Amniotic stem cell (primary cell): ENCODE data around the gene CMTM3.
A peak's percentile ranks its signal among the peaks of the same experiment; 100 is the strongest.
"Not testable (repeated sequence)": the region's sequence is repeated elsewhere in the genome, so short reads cannot be mapped to it uniquely, and the experiment has no call there.

Source experiments
- DNase-seq: peaks from one replicate; lab custom pipeline; 2025; lab: John Stamatoyannopoulos, UW

The CMTM3 gene

DNA sequence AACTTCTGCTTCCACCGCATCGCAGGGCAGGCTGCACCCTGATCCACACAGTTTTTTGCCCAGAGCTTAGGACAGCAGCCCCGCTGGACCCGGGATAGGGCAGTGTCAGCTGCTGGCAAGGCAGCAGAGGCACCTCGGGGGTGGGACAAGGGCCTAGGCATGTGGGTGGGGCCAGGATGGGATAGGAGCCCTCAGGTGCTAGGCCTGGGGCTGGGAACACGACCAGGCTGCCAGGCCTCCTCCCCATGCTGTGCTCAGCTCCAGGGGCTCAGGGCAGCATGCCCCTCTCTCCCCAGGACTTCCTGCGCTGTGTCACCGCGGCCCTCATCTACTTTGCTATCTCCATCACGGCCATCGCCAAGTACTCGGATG, 4.6 kb downstream of the CMTM3 start:
- no peak for DNase-seq

DNA sequence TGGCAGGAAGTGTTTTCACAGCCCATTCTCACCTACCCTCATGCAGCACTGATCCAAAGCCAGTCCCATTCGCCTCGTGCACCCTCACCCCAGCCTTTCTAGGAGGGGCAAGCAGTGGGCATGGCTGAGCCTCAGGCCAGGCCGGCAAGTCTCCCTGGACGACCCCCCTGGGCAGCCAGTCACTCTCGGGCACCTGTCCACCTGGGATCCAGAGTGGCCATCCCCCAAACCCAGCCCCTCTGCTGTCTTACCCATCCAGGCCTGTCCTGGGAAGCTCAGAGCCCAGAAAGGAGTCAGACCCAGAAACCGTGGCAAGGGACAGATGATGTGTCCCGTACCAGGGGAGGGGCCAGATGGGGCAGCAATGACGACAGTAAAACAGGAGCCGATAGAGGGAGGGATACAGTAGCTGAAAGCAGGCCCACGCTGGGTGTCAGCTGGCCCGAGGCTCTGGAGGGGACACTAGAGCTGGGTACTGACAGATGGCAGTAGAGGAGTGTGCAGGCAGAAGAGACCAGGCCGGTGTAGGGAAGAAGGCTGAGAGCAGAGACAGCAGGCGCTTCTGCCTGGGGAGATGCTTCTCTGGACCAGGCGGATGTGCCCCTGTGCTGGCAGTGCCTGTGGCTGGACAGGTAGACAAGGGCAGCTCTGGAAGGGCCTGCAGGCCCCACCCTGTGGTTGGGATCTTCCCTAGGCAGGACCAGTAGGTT, 5.8 kb downstream of the CMTM3 start:
- DNase-seq, result no peak

DNA sequence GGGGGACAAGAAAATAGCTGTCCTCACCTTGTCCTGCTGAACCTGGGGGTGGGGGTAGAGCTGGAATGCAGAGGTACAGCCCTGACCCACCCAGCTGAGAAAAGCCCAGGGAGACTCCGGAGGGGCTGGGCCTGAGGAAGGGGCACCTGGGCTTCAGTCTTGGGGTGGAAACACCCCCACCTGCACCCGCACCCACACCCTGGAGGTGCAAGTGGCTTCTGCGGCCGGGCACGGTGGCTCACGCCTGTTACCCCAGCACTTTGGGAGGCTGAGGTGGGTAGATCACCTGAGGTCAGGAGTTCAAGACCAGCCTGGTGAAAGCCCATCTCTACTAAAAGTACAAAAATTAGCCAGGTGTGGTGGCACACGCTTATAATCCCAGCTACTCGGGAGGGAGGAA, 7.4 kb downstream of the CMTM3 start:
- DNase-seq, result not testable (repeated sequence)

DNA sequence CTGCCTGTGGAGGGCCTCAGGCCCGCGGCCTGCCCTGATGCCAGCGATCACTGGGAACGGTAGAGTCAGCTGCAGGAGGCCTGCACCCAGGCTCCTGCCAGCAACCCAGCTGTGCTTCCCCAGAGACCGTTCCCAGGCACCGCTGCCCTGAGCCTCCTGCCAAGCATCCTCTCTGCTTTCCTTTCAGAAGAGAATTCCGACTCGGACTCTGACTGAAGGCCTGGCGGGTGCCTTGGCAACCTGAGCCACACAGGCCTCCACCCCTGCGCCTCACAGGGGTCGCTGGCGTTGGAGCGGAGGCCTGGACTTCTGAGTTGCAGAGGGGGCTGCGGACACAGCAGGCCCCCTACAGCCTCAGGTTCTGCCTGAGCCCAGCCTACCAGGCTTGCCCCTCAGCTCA, 7.9 kb downstream of the CMTM3 start:
- no peak for DNase-seq

DNA sequence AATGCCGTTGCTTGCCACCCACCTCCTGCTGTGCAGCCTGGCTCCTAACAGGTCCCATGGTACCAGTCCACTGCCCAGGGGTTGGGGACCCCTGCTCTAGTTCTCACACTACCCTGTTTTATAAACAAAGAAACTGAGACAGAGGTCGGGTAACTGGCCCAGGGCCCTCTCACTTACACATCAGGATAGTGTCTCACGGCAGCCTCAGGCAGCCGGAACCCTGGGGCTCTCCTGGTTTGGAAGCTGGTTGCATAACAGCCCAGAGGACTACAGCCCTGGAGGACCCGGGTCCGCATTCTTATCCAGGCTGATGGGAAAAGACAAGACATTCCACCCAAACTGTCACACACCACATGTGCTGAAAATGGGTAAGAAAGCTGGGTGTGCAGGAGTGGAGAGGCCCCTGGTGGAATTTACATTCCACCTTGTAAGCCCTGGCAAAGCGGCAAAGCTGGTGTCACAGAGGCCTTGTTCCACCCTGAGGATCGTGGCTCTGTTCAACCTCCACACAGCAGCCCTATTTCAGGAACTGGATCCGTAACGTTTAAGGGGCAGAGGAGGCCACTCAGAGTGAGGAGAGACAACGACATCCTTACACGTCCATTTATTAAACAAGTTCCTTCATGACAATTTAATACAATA, 9.8 kb downstream of the CMTM3 start:
- no peak for DNase-seq

DNA sequence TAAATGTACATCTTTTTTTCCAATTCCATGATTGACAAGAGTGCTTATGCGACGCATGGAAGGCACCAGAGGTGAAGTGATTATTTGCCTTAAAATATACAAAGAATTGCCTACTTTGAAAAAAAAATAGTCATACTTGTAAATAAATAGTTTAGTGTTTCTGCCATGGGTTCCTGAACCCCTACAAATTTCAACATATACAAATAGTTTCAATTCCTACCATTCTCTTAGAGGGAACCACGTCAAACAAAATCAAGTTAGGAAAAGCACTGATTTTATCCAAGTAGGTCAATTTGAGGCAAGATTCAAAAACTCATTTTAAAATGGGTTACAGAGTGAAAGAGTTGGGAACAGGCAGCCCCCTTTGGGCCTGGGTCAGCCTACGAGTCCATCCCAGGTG, 11.7 kb downstream of the CMTM3 start:
- DNase-seq, result no peak

DNA sequence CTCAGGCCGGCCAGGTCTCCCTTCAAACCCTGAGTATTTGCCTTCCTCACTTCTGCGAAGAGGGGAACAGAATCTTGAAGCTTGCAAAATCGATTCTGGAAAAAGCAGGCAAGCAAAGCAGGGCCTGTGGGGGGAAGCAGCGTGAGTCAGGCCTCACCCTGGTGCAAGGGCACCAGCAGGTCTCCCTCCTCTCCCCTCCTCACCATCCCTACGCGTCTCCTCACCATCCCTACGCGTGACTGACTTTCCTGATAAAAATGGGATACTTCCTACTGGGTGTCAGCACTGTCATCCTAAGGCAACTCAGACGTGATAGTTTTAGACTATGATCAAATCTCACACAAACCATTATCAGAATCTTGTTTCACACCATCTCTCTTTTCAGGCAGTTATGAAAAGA, 12.1 kb downstream of the CMTM3 start:
- DNase-seq, result no peak

DNA sequence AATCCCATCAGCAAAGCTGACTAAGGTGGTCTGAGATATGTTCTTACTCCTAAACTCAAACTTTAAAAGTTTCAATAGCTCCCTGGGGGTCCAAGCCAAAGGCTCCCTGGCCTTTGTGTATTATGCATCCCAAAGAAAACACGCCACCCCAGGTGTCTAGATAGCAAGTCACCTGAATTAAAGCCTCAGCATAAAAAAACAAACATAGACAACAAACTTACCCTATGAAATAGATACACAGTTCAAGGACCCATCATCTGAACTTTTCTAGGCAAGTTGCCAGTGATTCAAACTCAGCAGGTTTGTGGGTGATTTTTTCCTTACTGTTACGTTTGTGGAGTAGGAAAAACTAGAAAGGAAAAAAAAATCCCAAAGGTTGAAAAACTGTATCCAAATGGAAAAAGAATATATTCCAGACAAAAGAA, 12.5 kb downstream of the CMTM3 start:
- DNase-seq, result no peak

DNA sequence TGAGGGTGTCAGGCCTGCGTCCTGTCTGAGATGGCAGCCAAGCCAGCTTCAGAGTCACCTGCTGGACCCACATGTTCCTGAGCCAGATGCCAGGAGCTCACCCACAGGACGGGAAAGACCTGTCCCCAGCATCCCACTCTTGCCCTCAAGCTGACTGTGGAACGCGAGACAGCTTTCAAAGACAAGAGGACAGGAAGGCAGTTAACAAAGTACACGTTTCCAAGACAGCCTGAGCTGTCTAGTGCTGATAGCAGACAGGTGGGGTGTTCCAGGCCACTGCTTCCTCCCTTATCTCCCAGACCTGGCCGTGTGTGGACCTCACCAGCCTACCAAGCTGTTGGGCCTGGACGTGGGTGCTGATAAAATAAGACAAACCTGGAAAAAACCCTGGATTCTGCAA, 13.2 kb downstream of the CMTM3 start:
- DNase-seq, result no peak

DNA sequence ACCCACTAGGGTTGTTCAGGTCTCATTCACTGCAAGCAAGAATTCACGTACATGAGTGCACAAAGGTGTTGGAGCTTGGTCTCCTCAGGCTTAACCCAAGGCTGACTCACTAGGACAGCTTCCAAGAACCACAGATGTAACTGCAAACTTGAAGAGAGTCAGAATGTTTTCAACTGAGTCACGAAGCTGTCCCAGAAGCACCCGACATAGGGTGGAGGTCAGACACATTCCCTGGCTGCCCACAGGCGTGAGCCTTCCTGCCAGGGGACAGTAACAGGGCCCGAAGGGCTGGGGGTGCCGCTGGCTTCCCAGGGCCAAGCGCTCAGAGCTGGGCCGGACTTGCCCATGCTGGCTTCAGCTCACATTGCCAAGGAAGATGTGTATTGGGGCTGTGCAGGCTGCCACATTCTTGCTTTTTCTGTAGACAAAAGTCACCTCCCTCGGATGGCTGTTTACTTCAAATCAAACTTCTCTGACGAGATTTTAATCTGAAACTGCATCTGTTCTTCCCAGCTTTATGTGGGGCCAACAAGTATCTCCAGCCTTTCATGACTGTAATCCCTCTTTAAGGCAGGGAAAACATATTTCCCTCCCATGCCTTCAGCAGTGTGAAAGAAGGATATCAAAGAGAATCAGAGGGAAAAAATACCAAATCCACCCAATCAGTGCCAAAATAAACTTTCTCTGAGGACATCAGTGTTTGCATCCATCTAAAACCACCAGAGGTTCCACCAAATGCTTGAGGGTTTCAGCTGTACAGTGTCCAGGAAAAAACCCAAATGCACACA, 14.3 kb downstream of the CMTM3 start:
- DNase-seq, result peak; percentile 80

DNA sequence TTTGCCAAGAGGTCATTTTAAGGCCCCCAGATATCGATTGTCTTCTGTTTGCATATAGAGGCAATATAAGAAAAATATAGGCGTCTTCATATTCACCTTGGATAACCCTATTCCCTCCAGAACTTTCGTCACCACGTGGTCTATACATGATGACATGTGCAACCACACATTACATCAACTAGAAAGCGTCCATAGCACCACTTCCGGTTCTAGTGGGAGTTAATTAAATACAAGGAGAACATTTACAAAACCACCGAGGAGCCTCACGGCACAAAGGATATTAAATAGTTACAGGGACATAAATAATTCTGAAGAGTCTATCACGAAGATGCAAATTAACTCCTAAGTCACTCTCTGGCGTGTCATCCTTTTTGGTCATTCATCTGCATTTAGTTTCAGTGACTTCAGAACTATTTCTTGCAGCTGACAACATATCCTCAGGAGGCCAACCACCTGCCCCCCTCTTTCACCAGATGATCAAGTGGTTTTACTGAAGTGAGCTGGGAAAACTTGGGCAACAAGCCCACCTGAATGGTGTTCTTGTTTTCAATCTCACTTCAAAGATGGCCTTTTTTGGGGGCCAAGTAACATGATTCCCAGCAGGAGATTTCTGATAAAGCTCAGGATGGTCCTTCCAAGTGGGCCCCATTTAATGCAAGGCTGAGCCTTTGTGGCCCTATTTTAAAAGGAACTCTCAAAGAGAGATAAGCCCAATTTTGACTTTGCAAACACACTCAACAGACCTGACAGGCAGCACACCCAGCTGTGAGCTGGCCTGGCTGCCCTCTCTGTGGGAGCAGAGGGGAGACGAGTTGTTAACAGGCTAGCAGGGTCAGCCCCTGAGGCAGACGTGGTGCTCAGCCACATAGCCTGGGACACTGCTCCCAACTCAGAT, 15.3 kb downstream of the CMTM3 start:
- DNase-seq, result no peak

DNA sequence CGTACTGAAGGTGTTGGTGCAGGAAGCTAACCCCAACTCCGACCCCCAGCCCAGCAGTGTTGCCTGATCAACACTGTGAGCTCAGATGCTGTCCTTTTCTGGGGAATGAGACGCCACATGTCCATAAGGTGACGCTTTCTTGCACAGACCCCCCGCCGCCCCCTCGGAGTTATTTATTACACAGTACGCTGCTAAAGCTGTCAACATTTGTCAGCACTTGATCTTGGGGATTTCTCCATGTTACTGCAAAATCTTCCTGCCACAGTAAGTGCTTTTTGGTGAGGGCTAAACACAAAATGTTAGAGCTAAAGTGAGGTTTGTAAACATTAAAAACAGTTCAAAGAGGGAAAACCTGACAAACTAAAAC, 15.9 kb downstream of the CMTM3 start:
- no peak for DNase-seq

DNA sequence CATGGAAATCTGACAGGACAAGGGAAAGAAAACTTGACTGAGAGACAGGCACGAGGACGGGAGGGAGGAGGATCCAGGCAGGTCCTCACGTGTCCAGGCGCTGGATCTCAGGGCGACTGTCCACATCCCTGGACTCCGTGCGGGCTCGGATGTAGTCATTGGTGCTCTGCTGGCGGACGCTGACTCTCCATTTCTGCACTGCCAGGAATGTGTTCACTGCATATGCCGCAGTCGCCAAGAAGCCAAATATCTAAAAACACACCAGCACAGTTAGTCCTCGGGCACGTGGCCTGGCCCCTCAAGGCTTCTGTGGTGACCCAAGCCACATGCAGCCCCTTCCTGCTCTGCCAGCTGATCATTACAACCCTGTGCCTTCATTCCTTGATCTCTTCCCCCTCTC, 17.5 kb downstream of the CMTM3 start:
- no peak for DNase-seq

DNA sequence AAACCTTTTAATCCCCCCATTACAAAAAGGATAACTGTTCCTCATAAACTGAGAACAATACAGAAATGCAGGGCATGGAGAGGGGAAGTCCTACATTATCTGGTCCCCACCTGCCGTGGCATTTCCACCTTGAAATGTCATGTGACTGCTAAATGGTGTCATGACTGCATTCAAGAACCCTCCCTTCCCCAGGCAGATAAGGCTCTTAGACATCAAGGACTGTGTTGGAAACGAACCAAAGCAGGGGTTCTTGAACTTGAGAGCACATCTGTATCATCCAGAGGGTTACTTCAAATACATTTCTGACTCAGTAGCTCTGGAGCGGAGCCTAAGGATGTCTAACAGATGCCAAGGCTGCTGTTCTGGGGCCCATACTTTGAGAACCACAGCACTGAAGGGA, 18.4 kb downstream of the CMTM3 start:
- no peak for DNase-seq

DNA sequence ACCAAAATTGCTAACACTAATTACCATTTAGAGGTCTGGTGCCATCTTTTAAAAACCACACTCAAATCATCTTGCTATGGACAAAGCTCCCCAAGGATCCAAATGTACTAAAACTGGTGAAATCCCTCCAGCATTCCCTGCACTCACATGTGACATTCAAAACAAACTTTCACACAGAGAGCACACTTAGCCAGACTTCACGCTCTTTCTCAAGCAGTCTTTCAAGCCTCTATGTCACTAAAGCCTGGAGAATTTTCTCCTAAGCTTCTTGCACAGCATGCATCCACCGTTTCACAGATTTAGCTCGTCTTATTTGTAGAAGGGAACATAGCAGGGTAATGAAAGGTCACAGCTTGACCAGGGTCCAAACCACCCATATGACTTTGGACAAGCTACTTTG, 19.3 kb downstream of the CMTM3 start:
- no peak for DNase-seq

DNA sequence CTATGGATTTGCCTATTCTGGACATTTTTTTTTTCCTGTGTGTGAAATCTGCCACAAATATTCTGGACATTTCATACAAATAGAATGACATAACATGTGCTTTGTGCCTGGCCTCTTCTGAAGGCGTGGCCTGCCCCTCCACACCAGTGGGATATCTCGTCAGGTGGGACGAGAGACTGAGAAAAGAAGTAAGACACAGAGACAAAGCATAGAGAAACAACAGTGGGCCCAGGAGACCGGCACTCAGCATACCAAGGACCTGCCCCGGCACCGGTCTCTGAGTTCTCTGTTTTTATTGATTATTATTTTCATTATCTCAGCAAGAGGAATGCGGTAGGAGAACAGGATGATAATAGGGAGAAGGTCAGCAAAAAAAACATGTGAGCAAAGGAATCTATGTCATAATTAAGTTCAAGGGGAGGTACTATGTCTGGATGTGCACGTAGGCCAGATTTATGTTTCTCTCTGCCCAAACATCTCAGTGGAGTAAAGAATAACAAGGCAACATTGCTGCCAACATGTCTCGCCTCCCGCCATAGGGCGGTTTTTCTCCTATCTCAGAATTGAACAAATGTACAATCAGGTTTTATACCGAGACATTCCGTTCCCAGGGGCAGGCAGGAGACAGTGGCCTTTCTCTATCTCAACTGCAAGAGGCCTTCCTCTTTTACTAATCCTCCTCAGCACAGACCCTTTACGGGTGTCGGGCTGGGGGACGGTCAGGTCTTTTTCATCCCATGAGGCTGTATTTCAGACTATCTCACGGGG, 23.3 kb downstream of the CMTM3 start:
- DNase-seq, result not testable (repeated sequence)

DNA sequence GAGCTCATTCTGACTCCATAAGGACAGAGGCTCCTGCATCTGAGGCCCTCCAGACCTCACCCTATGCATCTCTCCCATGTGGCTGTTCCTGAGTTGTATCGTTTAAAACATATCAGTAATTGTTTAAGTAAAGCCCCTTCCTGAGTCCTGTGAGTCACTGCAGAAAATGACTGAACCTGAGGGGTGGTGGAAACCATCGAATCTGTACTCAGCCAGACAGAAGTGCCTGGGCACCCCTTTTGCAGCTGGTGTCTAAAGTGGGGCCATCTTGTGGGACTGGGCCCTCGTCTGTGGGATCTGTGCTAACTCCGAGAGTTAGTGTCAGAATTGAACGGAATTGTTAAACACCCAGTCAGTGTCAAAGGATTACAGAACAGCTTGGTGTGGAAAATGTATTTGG, 25.4 kb downstream of the CMTM3 start:
- DNase-seq, result no peak

DNA sequence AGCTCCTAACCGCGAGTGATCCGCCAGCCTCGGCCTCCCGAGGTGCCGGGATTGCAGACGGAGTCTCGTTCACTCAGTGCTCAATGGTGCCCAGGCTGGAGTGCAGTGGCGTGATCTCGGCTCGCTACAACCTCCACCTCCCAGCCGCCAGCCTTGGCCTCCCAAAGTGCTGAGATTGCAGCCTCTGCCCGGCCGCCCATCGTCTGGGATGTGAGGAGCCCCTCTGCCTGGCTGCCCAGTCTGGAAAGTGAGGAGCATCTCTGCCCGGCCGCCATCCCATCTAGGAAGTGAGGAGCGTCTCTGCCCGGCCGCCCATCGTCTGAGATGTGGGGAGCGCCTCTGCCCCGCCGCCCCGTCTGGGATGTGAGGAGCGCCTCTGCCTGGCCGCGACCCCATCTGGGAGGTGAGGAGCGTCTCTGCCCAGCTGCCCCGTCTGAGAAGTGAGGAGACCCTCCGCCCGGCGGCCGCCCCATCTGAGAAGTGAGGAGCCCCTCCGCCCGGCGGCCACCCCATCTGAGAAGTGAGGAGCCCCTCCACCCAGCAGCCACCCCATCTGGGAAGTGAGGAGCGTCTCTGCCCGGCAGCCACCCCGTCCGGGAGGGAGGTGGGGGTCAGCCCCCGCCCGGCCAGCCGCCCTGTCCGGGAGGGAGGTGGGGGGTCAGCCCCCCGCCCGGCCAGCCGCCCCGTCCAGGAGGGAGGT, 26.2 kb downstream of the CMTM3 start:
- not testable (repeated sequence) for DNase-seq

DNA sequence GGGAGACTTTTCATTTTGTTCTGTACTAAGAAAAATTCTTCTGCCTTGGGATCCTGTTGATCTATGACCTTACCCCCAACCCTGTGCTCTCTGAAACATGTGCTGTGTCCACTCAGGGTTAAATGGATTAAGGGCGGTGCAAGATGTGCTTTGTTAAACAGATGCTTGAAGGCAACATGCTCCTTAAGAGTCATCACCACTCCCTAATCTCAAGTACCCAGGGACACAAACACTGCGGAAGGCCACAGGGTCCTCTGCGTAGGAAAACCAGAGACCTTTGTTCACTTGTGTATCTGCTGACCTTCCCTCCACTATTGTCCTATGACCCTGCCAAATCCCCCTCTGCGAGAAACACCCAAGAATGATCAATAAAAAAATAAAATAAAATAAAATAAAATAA, 27.1 kb downstream of the CMTM3 start:
- not testable (repeated sequence) for DNase-seq

DNA sequence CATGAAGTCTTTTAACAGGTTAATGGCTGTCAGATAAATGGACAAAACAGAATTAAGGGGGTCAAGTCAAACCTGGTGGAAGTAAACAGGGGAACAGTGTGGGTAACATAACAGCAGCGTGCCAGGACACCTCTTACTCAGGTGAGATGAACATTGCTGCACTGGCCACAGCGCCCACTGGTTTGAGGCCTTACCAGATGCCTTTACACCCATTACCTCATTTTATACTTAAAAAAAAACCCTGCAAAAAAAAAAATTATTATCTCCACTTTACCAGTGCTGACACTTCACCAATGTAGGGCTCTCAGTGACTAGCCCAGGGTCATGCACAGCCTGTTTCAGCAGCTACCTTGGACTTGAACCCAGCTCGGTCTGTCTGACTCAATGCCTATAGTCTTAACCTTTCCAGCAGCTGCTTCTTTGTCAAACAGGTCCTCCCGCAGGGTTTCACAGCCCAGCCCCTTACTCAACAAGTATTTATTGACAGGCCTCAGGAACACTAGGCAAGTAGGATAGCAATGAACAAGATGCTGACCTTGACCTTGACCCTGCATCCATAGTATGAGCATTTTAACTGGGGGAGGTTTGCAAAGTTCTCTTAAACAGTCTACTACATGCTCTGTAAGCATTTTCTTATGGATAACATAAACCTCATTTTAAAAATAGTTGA, 30.2 kb downstream of the CMTM3 start:
- no peak for DNase-seq
